GM12873 (cell line): ENCODE results near the gene EFCAB8.

Source experiments
- CTCF ChIP-seq: IDR thresholded peaks from 2 replicates; pipeline ENCODE4 v1.5.1; 2012; ENCODE audit warnings: low read depth, mild to moderate bottlenecking, moderate library complexity, low read length, control low read depth; ENCODE audit not compliant: insufficient read depth; ENCODE audit errors: missing control alignments

The EFCAB8 gene

GRCh38 chr20:32832664-32833063, 26.1 kb upstream of the EFCAB8 start:
- no peak for TF ChIP-seq CTCF

GRCh38 chr20:32834972-32835371, 23.8 kb upstream of the EFCAB8 start:
- no peak for TF ChIP-seq CTCF

GRCh38 chr20:32837157-32837556, 21.6 kb upstream of the EFCAB8 start:
- no peak for TF ChIP-seq CTCF

- TF ChIP-seq CTCF, result no peak
These were observed 19.3 kb upstream of the EFCAB8 start for GRCh38 chr20:32839227-32839981.

- TF ChIP-seq CTCF, result no peak
These were observed 18.8 kb upstream of the EFCAB8 start for GRCh38 chr20:32839982-32840285.

GRCh38 chr20:32841174-32841573, 17.5 kb upstream of the EFCAB8 start:
- TF ChIP-seq CTCF, result no peak

- TF ChIP-seq CTCF, result no peak
These were observed 17.1 kb upstream of the EFCAB8 start for GRCh38 chr20:32841632-32842031.
